Transverse colon (tissue), 4 donors: ENCODE measurements around the gene RCCD1. TPM values are rescaled to one million over a fixed set of nuclear protein-coding genes. Genes with fewer than 3 reads are reported as not detected.

Experiments used
- DNase-seq: peaks from one replicate; pipeline ENCODE4 v3.0.0-alpha.2; 2019
- H3K27ac ChIP-seq, 4 donors: fragments of 200-600 bp; sonication (generic); 2 replicates each; pipeline ENCODE4 v1.5.1; 2016 to 2018; ENCODE audit warnings: inconsistent platforms in 4 of 4
- H3K27me3 ChIP-seq: fragments of 200-600 bp; sonication (generic); 2 replicates; pipeline ENCODE4 v1.5.1; 2017; ENCODE audit warnings: inconsistent platforms
- H3K36me3 ChIP-seq, 4 donors: fragments of 200-600 bp; sonication (generic); 2 replicates each; pipeline ENCODE4 v1.5.1; 2017 to 2019; ENCODE audit warnings: inconsistent platforms in 4 of 4
- H3K4me1 ChIP-seq, 4 donors: fragments of 200-600 bp; sonication (generic); 2 replicates each; pipeline ENCODE4 v1.5.1; 2017 to 2020; ENCODE audit warnings: inconsistent platforms in 4 of 4
- H3K4me3 ChIP-seq, 4 donors: fragments of 200-600 bp; sonication (generic); 1 replicate in 1 of 4; 2 replicates in 3 of 4; pipeline versions ENCODE4 v1.5.1 to v1.6.1; 2017 to 2019; ENCODE audit warnings: inconsistent platforms in 4 of 4
- H3K9me3 ChIP-seq, 2 donors: fragments of 200-600 bp; sonication (generic); 2 replicates each; pipeline ENCODE4 v1.5.1; 2017 to 2019; ENCODE audit warnings: inconsistent platforms in 2 of 2
- EP300 ChIP-seq: sonication (generic); formaldehyde crosslinking; IDR thresholded peaks from one replicate; pipeline ENCODE4 v1.6.1; 2017; ENCODE audit warnings: antibody characterized with exemption, low read depth
- POLR2A ChIP-seq: fragments of 450-650 bp; IDR thresholded peaks from one replicate; pipeline ENCODE4 v1.6.1; 2016; ENCODE audit warnings: antibody characterized with exemption, mild to moderate bottlenecking, moderate library complexity
- POLR2AphosphoS5 ChIP-seq, 3 donors: sonication (generic); formaldehyde crosslinking; IDR thresholded peaks; one replicate each; pipeline ENCODE4 v1.6.1; 2016; ENCODE audit warnings: antibody characterized with exemption in 3 of 3
- WGBS, 2 donors: methylation state at CpG; one replicate each; pipeline ENCODE4 v1.1.5; 2018; ENCODE audit warnings: low coverage in 1 of 2; 5-methylcytosine and 5-hydroxymethylcytosine counted together
- in situ Hi-C, 4 donors: fragments of 200-750 bp; cut with MboI; loops; one replicate each; pipeline versions ENCODE4 v1.15.0 to v1.15.1; 2017; ENCODE audit warnings: low sequenced_read_pairs in 3 of 4, low pct_ligation_motif_present in 1 of 4, low pct_unique_long_range_greater_than_20kb in 1 of 4
- intact Hi-C: fragments of 100-400 bp; cut with DNase I; formaldehyde crosslinking; loops from one replicate; pipeline ENCODE4 v1.15.1; 2023; ENCODE audit warnings: low total_unique reads
- total RNA-seq, 4 donors: library from RNA; depleted of rRNA; stranded (reverse); fragments of >200 nt; gene quantifications; one replicate each; pipeline ENCODE4 v1.1.0, GENCODE V29; 2016
- TF ChIP-seq, protein P1 (sequence below), 5 experiments: fragments of 200-600 bp in 3 of 5; fragments of 450-650 bp in 2 of 5; sonication (generic) in 3 of 5; IDR thresholded peaks; 1 replicate in 2 of 5; 2 replicates in 3 of 5; pipeline ENCODE4 v1.5.1; 2016 to 2017; ENCODE audit warnings: antibody characterized with exemption in 5 of 5, inconsistent platforms in 3 of 5, mild to moderate bottlenecking in 2 of 5, moderate library complexity in 1 of 5

The RCCD1 gene
- total RNA-seq, 4 donors from 2014 or later, result 13.1 to 438 (median 16.2) TPM

- Histone ChIP-seq H3K4me1 (no peaks in the 10 kb centered on the region), H3K9me3 (no peaks in the 10 kb centered on the region), H3K27ac (no peak overlapping the region), H3K27me3 (no peaks in the 10 kb centered on the region), H3K4me3 (no peak overlapping the region), H3K36me3 (no peaks in the 10 kb centered on the region)
- in situ Hi-C loops, result loop anchor here in 2 of 4 donors (25.0 kb wide), 1 partner anchor 288 kb away; no protein-coding TSS in a partner anchor
- DNase-seq, result no peak
- 90 to 98% methylated on average over 18 to 21 of the region's 21 CpGs for WGBS, 2 donors
- intact Hi-C loops, result no loop called here
- TF ChIP-seq POLR2A, result no peak
- TF ChIP-seq EP300, result no peak
- TF ChIP-seq, protein P1, sequence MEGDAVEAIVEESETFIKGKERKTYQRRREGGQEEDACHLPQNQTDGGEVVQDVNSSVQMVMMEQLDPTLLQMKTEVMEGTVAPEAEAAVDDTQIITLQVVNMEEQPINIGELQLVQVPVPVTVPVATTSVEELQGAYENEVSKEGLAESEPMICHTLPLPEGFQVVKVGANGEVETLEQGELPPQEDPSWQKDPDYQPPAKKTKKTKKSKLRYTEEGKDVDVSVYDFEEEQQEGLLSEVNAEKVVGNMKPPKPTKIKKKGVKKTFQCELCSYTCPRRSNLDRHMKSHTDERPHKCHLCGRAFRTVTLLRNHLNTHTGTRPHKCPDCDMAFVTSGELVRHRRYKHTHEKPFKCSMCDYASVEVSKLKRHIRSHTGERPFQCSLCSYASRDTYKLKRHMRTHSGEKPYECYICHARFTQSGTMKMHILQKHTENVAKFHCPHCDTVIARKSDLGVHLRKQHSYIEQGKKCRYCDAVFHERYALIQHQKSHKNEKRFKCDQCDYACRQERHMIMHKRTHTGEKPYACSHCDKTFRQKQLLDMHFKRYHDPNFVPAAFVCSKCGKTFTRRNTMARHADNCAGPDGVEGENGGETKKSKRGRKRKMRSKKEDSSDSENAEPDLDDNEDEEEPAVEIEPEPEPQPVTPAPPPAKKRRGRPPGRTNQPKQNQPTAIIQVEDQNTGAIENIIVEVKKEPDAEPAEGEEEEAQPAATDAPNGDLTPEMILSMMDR (IDR thresholded peaks at IDR 0.05), result no peak
- TF ChIP-seq POLR2AphosphoS5 (IDR thresholded peaks at IDR 0.05), result no peak
Measured at GRCh38 chr15:90974216-90974615, 19.5 kb downstream of the RCCD1 start.

- no peak overlapping the region for H3K27ac ChIP-seq
- no peak for TF ChIP-seq POLR2A
- TF ChIP-seq POLR2AphosphoS5 (IDR thresholded peaks at IDR 0.05), result no peak
- TF ChIP-seq EP300, result no peak
- TF ChIP-seq, protein P1 (IDR thresholded peaks at IDR 0.05), result no peak
- H3K36me3 ChIP-seq, result peaks cover 0 to 3% (median 0%) of the 10 kb centered on the region in 4 donors
- H3K4me3 ChIP-seq, result no peak overlapping the region
- intact Hi-C loops (no loop called here), in situ Hi-C loops (no loop called here)
- H3K4me1 ChIP-seq, result no peaks in the 10 kb centered on the region
- H3K9me3 ChIP-seq, result no peaks in the 10 kb centered on the region
- 22 to 79% methylated on average over 1 of the region's 1 CpG for WGBS, 2 donors
- H3K27me3 ChIP-seq, result no peaks in the 10 kb centered on the region
- DNase-seq, result no peak
Measured at GRCh38 chr15:90979582-90979981, 24.9 kb downstream of the RCCD1 start.

- in situ Hi-C loops, result no loop called here
- Histone ChIP-seq H3K36me3 (peaks cover 0 to 3% (median 0%) of the 10 kb centered on the region in 4 donors), H3K9me3 (no peaks in the 10 kb centered on the region), H3K4me1 (no peaks in the 10 kb centered on the region), H3K27ac (no peak overlapping the region), H3K4me3 (no peak overlapping the region), H3K27me3 (no peaks in the 10 kb centered on the region)
- intact Hi-C loops, result no loop called here
- WGBS, 2 donors, result 80 to 93% methylated on average over 3 to 6 of the region's 6 CpGs
- TF ChIP-seq EP300 (no peak), POLR2A (no peak), POLR2AphosphoS5 (IDR thresholded peaks at IDR 0.05) (no peak)
- TF ChIP-seq, protein P1 (IDR thresholded peaks at IDR 0.05), result no peak
- no peak for DNase-seq
Measured at GRCh38 chr15:90981681-90982080, 27.0 kb downstream of the RCCD1 start.

- in situ Hi-C loops (no loop called here), intact Hi-C loops (no loop called here)
- no peaks in the 10 kb centered on the region for H3K9me3 ChIP-seq
- no peak overlapping the region for H3K27ac ChIP-seq
- no peak for DNase-seq
- no peaks in the 10 kb centered on the region for H3K27me3 ChIP-seq
- H3K4me3 ChIP-seq, result no peak overlapping the region
- H3K4me1 ChIP-seq, result no peaks in the 10 kb centered on the region
- H3K36me3 ChIP-seq, result peaks cover 0 to 3% (median 0%) of the 10 kb centered on the region in 4 donors
- no peak for TF ChIP-seq POLR2A
- TF ChIP-seq EP300, result no peak
- TF ChIP-seq POLR2AphosphoS5 (IDR thresholded peaks at IDR 0.05), result no peak
- TF ChIP-seq, protein P1 (IDR thresholded peaks at IDR 0.05), result no peak
- WGBS, 2 donors, result 71 to 87% methylated on average over 1 to 5 of the region's 5 CpGs
Measured at GRCh38 chr15:90982135-90982534, 27.5 kb downstream of the RCCD1 start.
